Endothelial cell of umbilical vein (primary cell): ENCODE data around the gene IL36G. TPM values are rescaled to one million over a fixed set of nuclear protein-coding genes. Genes with fewer than 3 reads are reported as not detected.
A peak's percentile ranks its signal among the peaks of the same experiment; 100 is the strongest.

Experiments used
- BruUV-seq: library from RNA; stranded (reverse); fragments of 400-500 nt; replicated peaks from 2 replicates; lab custom pipeline; 2021; lab: Mats Ljungman, UMichigan
- CTCF ChIA-PET: fragments of 300-600, 350-600 bp; sonication (Branson Sonifier 250); formaldehyde crosslinking; loops from one replicate; lab custom pipeline; 2021; ENCODE audit warnings: antibody characterized with exemption, inconsistent platforms; lab: Charles Lee
- POLR2A ChIA-PET: fragments of 300-600, 350-600 bp; sonication (Branson Sonifier 250); formaldehyde crosslinking; loops from one replicate; lab custom pipeline; 2021; ENCODE audit warnings: antibody characterized with exemption, inconsistent platforms; lab: Charles Lee
- DNase-seq: peaks from one replicate; pipeline ENCODE4 v3.0.0-alpha.2; 2011; ENCODE audit warnings: low read depth, low spot score
- FAIRE-seq: peaks from 2 replicates; lab custom pipeline; 2011; peaks lifted over from hg19 to GRCh38; lab: Jason Lieb, UNC
- H2AFZ ChIP-seq: 2 replicates; pipeline ENCODE4 v1.6.0; 2012; ENCODE audit warnings: low read depth, low read length, control low read depth, inconsistent platforms
- H3K27ac ChIP-seq: 2 replicates; pipeline ENCODE4 v1.5.1; 2011; ENCODE audit warnings: low read depth, mild to moderate bottlenecking, control low read depth, low read length, moderate library complexity; ENCODE audit not compliant: insufficient read depth
- H3K27me3 ChIP-seq, 2 experiments: 2 replicates each; pipeline versions ENCODE4 v1.6.0 to v1.6.1; 2011; ENCODE audit warnings: low read length in 2 of 2, mixed read lengths in 1 of 2; ENCODE audit not compliant: control insufficient read depth in 2 of 2, insufficient read depth in 2 of 2
- H3K36me3 ChIP-seq, 2 experiments: 2 replicates in 1 of 2; 3 replicates in 1 of 2; pipeline ENCODE4 v1.5.1; 2011; ENCODE audit warnings: low read length in 2 of 2, mild to moderate bottlenecking in 1 of 2, moderate library complexity in 1 of 2; ENCODE audit not compliant: control insufficient read depth in 2 of 2, insufficient read depth in 2 of 2; ENCODE audit errors: extremely low read depth in 1 of 2
- H3K4me1 ChIP-seq: 3 replicates; pipeline ENCODE4 v1.5.1; 2011; ENCODE audit warnings: mild to moderate bottlenecking, low read length; ENCODE audit not compliant: control insufficient read depth, insufficient read depth; ENCODE audit errors: extremely low read depth
- H3K4me2 ChIP-seq: 2 replicates; pipeline ENCODE4 v1.6.1; 2011; ENCODE audit warnings: low read length, control low read depth, mixed read lengths; ENCODE audit not compliant: insufficient read depth
- H3K4me3 ChIP-seq, 3 experiments: fragments of 200-600 bp in 1 of 3; sonication (generic), shearing (Covaris generic) in 1 of 3; replicated peaks in 1 of 3; 2 replicates each; pipeline ENCODE4 v1.5.1; 2011 to 2016; ENCODE audit warnings: control low read depth in 3 of 3, low read length in 3 of 3, mild to moderate bottlenecking in 2 of 3, inconsistent platforms in 1 of 3, low read depth in 1 of 3, moderate library complexity in 1 of 3; ENCODE audit not compliant: insufficient read depth in 1 of 3
- H3K79me2 ChIP-seq: 2 replicates; pipeline ENCODE4 v1.6.0; 2012; ENCODE audit warnings: low read length, inconsistent platforms; ENCODE audit not compliant: control insufficient read depth, insufficient read depth
- H3K9ac ChIP-seq: replicated peaks from 2 replicates; pipeline ENCODE3; 2011; ENCODE audit warnings: low read length, control low read depth; ENCODE audit not compliant: insufficient read depth; ENCODE audit errors: extremely low read depth
- H3K9me1 ChIP-seq: replicated peaks from 3 replicates; pipeline ENCODE4 v1.6.0; 2011; ENCODE audit warnings: mild to moderate bottlenecking, low read length; ENCODE audit not compliant: control insufficient read depth, insufficient read depth; ENCODE audit errors: extremely low read depth
- H3K9me3 ChIP-seq: replicated peaks from 2 replicates; pipeline ENCODE4 v1.5.1; 2012; ENCODE audit warnings: low read length, inconsistent platforms; ENCODE audit not compliant: control insufficient read depth, insufficient read depth
- H4K20me1 ChIP-seq: replicated peaks from 2 replicates; pipeline ENCODE3; 2011; ENCODE audit warnings: mild to moderate bottlenecking, low read length; ENCODE audit not compliant: control insufficient read depth, insufficient read depth; ENCODE audit errors: extremely low read depth
- EZH2 ChIP-seq: IDR thresholded peaks from 2 replicates; pipeline ENCODE4 v1.6.1; 2012; ENCODE audit warnings: borderline replicate concordance, low read depth, mild to moderate bottlenecking, moderate library complexity, low read length, inconsistent platforms; ENCODE audit not compliant: severe bottlenecking
- FOS ChIP-seq: IDR thresholded peaks from 2 replicates; pipeline ENCODE4 v1.6.1; 2011; ENCODE audit warnings: mild to moderate bottlenecking, low read length, moderate library complexity, borderline replicate concordance; ENCODE audit not compliant: insufficient read depth
- GATA2 ChIP-seq: IDR thresholded peaks from 2 replicates; pipeline ENCODE4 v1.7.0; 2011; ENCODE audit warnings: low read depth, mild to moderate bottlenecking, moderate library complexity, mixed read lengths, low read length; ENCODE audit not compliant: insufficient read length, insufficient read depth
- JUN ChIP-seq: IDR thresholded peaks from 2 replicates; pipeline ENCODE4 v1.6.1; 2011; ENCODE audit warnings: borderline replicate concordance, low read depth; ENCODE audit not compliant: insufficient read length, insufficient read depth
- MYC ChIP-seq: IDR thresholded peaks from one replicate; pipeline ENCODE4 v1.6.1; 2011; ENCODE audit warnings: mild to moderate bottlenecking, low read depth, low read length
- POLR2A ChIP-seq: IDR thresholded peaks from 2 replicates; pipeline ENCODE4 v1.6.1; 2012; ENCODE audit warnings: low read depth, mild to moderate bottlenecking, control low read depth, low read length
- POLR2AphosphoS5 ChIP-seq: IDR thresholded peaks from 2 replicates; pipeline ENCODE4 v1.6.1; 2012; ENCODE audit warnings: low read depth, mild to moderate bottlenecking, control low read depth, low read length, moderate library complexity; ENCODE audit not compliant: insufficient read depth
- dilution Hi-C: fragments of 300-500 bp; cut with MboI; formaldehyde crosslinking; loops from one replicate; pipeline ENCODE4 v1.15.0; 2019; ENCODE audit warnings: low sequenced_read_pairs; ENCODE audit not compliant: extremely low pct_ligation_motif_present
- intact Hi-C: fragments of 100-400 bp; cut with micrococcal nuclease; formaldehyde crosslinking; loops from one replicate; pipeline ENCODE4 v1.10.0; 2022
- polyA plus RNA-seq, 4 experiments: library from polyadenylated mRNA; depleted of rRNA in 3 of 4; stranded (reverse) in 3 of 4; unstranded in 1 of 4; fragments of >200 nt; gene quantifications; 2 replicates each; pipeline versions ENCODE4 v1.2.1 to v1.2.3, GENCODE V29; 2011 to 2012; ENCODE audit warnings: missing spikeins in 1 of 4
- total RNA-seq: library from RNA; stranded (reverse); gene quantifications from 2 replicates; pipeline ENCODE4 v1.2.3, GENCODE V29; 2021
- TF ChIP-seq, protein P1 (sequence below): IDR thresholded peaks from 2 replicates; pipeline ENCODE4 v1.6.1; 2011; ENCODE audit not compliant: insufficient read depth, insufficient read length
- TF ChIP-seq, protein P2 (sequence below), 2 donors: IDR thresholded peaks; 1 replicate in 1 of 2; 2 replicates in 1 of 2; pipeline ENCODE4 v1.5.1; 2011; ENCODE audit warnings: low read length in 2 of 2, mild to moderate bottlenecking in 2 of 2, moderate library complexity in 2 of 2, control low read depth in 1 of 2, inconsistent platforms in 1 of 2, low read depth in 1 of 2; ENCODE audit not compliant: insufficient read depth in 1 of 2; ENCODE audit errors: extremely low read depth in 1 of 2

Gene IL36G
- total and polyA plus RNA-seq, 2 donors (not counting 3 experiments of a cell fraction or from before 2014, with no cell fraction given): not detected

DNA sequence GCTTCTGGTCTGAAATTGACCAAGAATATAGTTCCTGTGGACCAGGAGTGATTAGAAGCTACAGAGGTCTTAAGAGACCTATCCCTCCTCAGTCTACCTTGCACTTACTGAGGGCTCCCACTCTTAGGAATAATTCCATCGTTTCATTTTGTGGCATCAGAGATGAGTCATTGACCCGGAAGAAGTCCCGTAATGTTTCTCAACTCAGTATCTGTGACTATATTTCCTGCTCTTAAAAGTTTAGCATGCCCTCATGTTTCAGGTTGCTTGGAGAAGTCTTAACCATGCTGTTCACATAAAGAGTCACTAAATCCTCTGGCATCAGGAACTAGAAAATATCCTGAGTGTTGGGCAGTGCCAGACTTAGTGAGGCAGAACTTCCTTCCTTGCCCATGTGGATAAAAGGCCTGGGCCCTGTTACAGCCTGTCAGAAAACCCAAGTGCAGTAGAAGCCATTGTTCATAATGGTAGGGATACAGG, 27.3 kb downstream of the IL36G start, which contains the start of gene IL36A:
Gene IL36A (plus strand): TSS at position 430 of the 480 bp plus-strand sequence. CDS start 413 bp downstream, outside the sequence.
- POLR2A ChIA-PET: no interaction called here
- Histone ChIP-seq H3K27me3 (peaks cover 0 to under 1% of the 10 kb centered on the region in 2 experiments), H4K20me1 (no peaks in the 10 kb centered on the region), H3K4me1 (no peaks in the 10 kb centered on the region), H2AFZ (no peak within 1 kb of the TSS), H3K9me1 (no peaks in the 10 kb centered on the region), H3K4me3 (no peak within 1 kb of the TSS), H3K9me3 (no peaks in the 10 kb centered on the region), H3K9ac (no peak within 1 kb of the TSS), H3K27ac (no peak within 1 kb of the TSS), H3K79me2 (no peaks in the 10 kb centered on the region), H3K36me3 (no peaks in the 10 kb centered on the region), H3K4me2 (no peak within 1 kb of the TSS)
- CTCF ChIA-PET: no interaction called here
- no peak for TF ChIP-seq POLR2A
- intact Hi-C loops (no loop called here), dilution Hi-C loops (no loop called here)
- FAIRE-seq (no peak), DNase-seq (no peak)
- no TSS peak for BruUV-seq

DNA sequence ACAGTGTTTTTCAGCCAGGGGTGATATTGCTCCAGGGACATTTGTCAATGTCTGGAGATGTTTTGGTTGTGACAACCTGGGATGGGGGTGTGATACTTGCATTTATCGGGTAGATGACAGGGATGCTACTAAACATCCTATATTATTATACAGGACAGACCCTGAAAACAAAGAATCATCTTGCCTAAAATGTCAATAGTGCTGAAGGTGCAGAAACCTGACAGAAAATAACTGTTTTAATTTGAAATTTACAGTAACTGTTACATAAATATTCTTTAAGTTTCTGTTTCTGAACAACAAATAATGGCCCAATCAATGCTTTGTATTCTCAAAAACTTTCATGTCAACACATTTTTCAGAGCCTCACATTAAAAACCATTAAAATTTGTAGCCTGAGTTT, 29.4 kb downstream of the IL36G start:
- Histone ChIP-seq H3K4me3 (no peak overlapping the region), H3K27ac (no peak overlapping the region), H3K9ac (no peak overlapping the region), H3K4me2 (no peak overlapping the region), H3K9me1 (no peaks in the 10 kb centered on the region), H3K4me1 (no peaks in the 10 kb centered on the region), H4K20me1 (no peaks in the 10 kb centered on the region), H3K9me3 (no peaks in the 10 kb centered on the region), H2AFZ (no peak overlapping the region), H3K36me3 (no peaks in the 10 kb centered on the region), H3K27me3 (peaks cover 0 to 6% of the 10 kb centered on the region in 2 experiments), H3K79me2 (no peaks in the 10 kb centered on the region)
- CTCF ChIA-PET: no interaction called here
- intact Hi-C loops: no loop called here
- BruUV-seq: no TSS peak
- DNase-seq (no peak), FAIRE-seq (peak; percentile 15)
- dilution Hi-C loops: no loop called here
- no peak for TF ChIP-seq MYC
- no peak for TF ChIP-seq POLR2AphosphoS5
- TF ChIP-seq, protein P1, sequence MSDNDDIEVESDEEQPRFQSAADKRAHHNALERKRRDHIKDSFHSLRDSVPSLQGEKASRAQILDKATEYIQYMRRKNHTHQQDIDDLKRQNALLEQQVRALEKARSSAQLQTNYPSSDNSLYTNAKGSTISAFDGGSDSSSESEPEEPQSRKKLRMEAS: no peak
- TF ChIP-seq EZH2: no peak
- TF ChIP-seq JUN: no peak
- no peak for TF ChIP-seq POLR2A
- TF ChIP-seq FOS: no peak
- TF ChIP-seq, protein P2, sequence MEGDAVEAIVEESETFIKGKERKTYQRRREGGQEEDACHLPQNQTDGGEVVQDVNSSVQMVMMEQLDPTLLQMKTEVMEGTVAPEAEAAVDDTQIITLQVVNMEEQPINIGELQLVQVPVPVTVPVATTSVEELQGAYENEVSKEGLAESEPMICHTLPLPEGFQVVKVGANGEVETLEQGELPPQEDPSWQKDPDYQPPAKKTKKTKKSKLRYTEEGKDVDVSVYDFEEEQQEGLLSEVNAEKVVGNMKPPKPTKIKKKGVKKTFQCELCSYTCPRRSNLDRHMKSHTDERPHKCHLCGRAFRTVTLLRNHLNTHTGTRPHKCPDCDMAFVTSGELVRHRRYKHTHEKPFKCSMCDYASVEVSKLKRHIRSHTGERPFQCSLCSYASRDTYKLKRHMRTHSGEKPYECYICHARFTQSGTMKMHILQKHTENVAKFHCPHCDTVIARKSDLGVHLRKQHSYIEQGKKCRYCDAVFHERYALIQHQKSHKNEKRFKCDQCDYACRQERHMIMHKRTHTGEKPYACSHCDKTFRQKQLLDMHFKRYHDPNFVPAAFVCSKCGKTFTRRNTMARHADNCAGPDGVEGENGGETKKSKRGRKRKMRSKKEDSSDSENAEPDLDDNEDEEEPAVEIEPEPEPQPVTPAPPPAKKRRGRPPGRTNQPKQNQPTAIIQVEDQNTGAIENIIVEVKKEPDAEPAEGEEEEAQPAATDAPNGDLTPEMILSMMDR (IDR thresholded peaks at IDR 0.05; ENCODE audit: extremely low read depth in 1 of 2, insufficient read depth in 1 of 2, low read depth in 1 of 2, low read length in 2 of 2): no peak
- TF ChIP-seq GATA2: no peak
- POLR2A ChIA-PET: no interaction called here
